ENCODE data around the gene PLCD3. TPM values are rescaled to one million over a fixed set of nuclear protein-coding genes. Genes with fewer than 3 reads are reported as not detected.

Gene PLCD3
- total and polyA plus RNA-seq, 2 of the 13 experiments (the other 11 are each of a cell fraction or from before 2014, with no cell fraction given): 11.3 to 39.1 TPM

GRCh38 chr17:45127548-45128300, 4.6 kb downstream of the PLCD3 start (continued):
- TF ChIP-seq DMTF1 (CRISPR knock-in tag; IDR thresholded peaks at IDR 0.05) (no peak), TCF12 (IDR thresholded peaks at IDR 0.05) (no peak), TCF12 (CRISPR knock-in tag; IDR thresholded peaks at IDR 0.05) (no peak), YY1 (IDR thresholded peaks at IDR 0.05; ENCODE audit: insufficient read depth, insufficient replicate concordance, low read depth, low read length) (peak; percentile 56), RXRA (CRISPR knock-in tag; IDR thresholded peaks at IDR 0.05) (peak; percentile 65), KAT8 (CRISPR knock-in tag; IDR thresholded peaks at IDR 0.05) (peak; percentile 57), RELA (CRISPR knock-in tag; IDR thresholded peaks at IDR 0.05) (0 out of 2 replicates have a peak, but pooled peaks have one; percentile 15), IKZF1 (IDR thresholded peaks at IDR 0.05) (no peak), ZNF142 (CRISPR knock-in tag; IDR thresholded peaks at IDR 0.05) (no peak), NFIB (CRISPR knock-in tag; IDR thresholded peaks at IDR 0.05; ENCODE audit: borderline replicate concordance) (no peak), MIER3 (CRISPR knock-in tag; IDR thresholded peaks at IDR 0.05; ENCODE audit: borderline replicate concordance) (0 out of 2 replicates have a peak, but pooled peaks have one; percentile 27), RERE (CRISPR knock-in tag; IDR thresholded peaks at IDR 0.05; ENCODE audit: low read depth) (no peak), DPF2 (CRISPR knock-in tag; IDR thresholded peaks at IDR 0.05; ENCODE audit: borderline replicate concordance, low read depth) (peak; percentile 66; the same call in 1 of the 2 replicates), NFE2L2 (IDR thresholded peaks at IDR 0.05; ENCODE audit: low read length) (no peak), MYPOP (CRISPR knock-in tag; IDR thresholded peaks at IDR 0.05) (no peak)
